Measurements from ENCODE around the gene PINLYP. TPM values are rescaled to one million over a fixed set of nuclear protein-coding genes. Genes with fewer than 3 reads are reported as not detected.
"Not testable (repeated sequence)": the region's sequence is repeated elsewhere in the genome, so short reads cannot be mapped to it uniquely, and the experiment has no call there.

The PINLYP gene
- total RNA-seq, 1 donor from 2014 or later, result 2.2 TPM

DNA sequence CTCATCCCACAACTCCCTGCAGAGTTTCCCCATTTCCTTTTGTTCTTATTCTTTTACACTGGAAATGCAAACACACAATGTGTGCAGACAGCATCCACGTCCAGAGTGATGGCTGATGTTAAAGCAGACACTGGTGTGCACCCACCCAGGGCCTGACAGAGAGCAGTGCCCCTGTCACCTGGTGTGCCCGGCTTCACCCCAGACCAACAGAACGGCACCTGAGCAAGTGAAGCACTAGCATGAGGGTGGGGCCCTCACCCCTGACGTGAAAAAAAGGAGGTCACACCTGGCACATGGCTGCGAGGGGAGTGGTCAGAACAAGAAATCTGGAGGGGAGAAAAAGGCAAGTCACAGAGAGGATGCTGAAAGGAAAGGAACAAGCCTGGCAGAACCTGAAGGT lies 30.3 kb upstream of the PINLYP start:
- Histone ChIP-seq H3K27me3 (no peaks in the 10 kb centered on the region), H3K4me1 (no peaks in the 10 kb centered on the region), H3K36me3 (peaks cover 53 to 60% of the 10 kb centered on the region in 2 donors), H3K4me3 (no peak overlapping the region), H3K27ac (no peak overlapping the region), H3K9me3 (no peaks in the 10 kb centered on the region)
- no peak for DNase-seq (ENCODE audit: low spot score in 2 of 2)
- TF ChIP-seq, protein P1, sequence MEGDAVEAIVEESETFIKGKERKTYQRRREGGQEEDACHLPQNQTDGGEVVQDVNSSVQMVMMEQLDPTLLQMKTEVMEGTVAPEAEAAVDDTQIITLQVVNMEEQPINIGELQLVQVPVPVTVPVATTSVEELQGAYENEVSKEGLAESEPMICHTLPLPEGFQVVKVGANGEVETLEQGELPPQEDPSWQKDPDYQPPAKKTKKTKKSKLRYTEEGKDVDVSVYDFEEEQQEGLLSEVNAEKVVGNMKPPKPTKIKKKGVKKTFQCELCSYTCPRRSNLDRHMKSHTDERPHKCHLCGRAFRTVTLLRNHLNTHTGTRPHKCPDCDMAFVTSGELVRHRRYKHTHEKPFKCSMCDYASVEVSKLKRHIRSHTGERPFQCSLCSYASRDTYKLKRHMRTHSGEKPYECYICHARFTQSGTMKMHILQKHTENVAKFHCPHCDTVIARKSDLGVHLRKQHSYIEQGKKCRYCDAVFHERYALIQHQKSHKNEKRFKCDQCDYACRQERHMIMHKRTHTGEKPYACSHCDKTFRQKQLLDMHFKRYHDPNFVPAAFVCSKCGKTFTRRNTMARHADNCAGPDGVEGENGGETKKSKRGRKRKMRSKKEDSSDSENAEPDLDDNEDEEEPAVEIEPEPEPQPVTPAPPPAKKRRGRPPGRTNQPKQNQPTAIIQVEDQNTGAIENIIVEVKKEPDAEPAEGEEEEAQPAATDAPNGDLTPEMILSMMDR (IDR thresholded peaks at IDR 0.05), result no peak
- intact Hi-C loops (cut with DNase I), result no loop called here

DNA sequence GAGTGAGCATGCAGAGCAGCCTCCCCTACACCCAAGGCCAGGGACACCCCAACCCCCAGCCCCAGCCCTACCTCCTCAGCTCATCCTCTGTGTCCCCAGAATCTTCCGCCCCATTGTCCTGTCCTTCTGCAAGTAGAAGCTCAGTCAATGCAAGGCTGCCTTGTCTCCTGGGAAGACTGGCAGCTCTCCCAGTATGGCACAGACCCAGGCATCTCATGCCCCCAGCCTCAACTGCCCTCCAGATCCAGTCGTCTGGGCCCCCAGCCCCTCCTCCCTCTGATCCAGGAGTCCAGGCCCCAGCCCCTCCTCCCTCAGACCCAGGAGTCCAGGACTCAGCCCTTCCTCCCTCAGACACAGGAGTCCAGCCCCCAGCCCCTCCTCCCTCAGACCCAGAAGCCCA lies 29.6 kb upstream of the PINLYP start:
- H3K9me3 ChIP-seq, result no peaks in the 10 kb centered on the region
- H3K4me3 ChIP-seq, result no peak overlapping the region
- no peaks in the 10 kb centered on the region for H3K27me3 ChIP-seq
- no peak for DNase-seq (ENCODE audit: low spot score in 2 of 2)
- TF ChIP-seq, protein P1 (IDR thresholded peaks at IDR 0.05), result no peak
- intact Hi-C loops (cut with DNase I), result no loop called here
- H3K36me3 ChIP-seq, result peaks cover 61 to 62% of the 10 kb centered on the region in 2 donors
- no peak overlapping the region for H3K27ac ChIP-seq
- no peaks in the 10 kb centered on the region for H3K4me1 ChIP-seq

DNA sequence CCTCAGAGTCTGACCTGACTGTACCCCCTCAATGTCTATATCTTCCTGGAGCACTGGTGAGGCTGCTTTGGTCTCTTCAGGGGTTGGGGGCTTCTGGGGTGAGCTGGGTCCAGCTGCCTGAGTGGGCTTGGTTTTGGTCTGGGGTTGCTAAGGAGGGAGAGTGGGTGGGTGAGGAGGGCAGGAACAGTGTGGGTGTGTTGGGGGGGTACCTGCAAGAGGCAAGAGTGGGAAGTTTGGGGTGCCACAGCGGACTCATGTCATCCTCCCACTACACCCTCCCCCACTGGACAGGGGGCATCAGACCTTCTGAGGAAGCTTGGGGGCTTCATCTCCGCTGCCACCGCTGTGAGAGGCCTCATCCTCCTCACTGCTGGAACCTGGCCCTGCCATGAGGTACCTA lies 29.0 kb upstream of the PINLYP start:
- no peak for DNase-seq (ENCODE audit: low spot score in 2 of 2)
- H3K36me3 ChIP-seq, result peaks cover 64 to 68% of the 10 kb centered on the region in 2 donors
- H3K4me3 ChIP-seq, result no peak overlapping the region

DNA sequence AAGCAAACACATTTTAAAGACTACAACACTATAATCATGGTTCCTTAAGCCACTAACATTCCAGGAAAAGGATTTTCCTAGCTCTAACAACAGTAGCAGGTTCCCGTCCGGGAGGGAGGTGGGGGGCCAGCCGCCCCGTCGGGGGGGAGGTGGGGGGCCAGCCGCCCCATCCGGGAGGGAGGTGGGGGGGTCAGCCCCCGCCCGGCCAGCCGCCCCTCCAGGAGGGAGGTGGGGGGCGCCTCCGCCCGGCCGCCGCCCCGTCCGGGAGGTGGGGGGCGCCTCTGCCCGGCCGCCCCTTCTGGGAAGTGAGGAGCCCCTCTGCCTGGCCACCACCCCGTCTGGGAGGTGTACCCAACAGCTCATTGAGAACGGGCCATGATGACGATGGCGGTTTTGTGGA lies 27.7 kb upstream of the PINLYP start:
- intact Hi-C loops (cut with DNase I); H3K9me3 ChIP-seq; DNase-seq (ENCODE audit: low spot score in 2 of 2); H3K27me3 ChIP-seq; H3K4me3 ChIP-seq; H3K27ac ChIP-seq; H3K4me1 ChIP-seq: not testable (repeated sequence)
- peaks cover 64 to 72% of the 10 kb centered on the region in 2 donors for H3K36me3 ChIP-seq

More for the DNA sequence above, 29.0 kb upstream of the PINLYP start:
- H3K27ac ChIP-seq, result no peak overlapping the region
- H3K4me1 ChIP-seq, result no peaks in the 10 kb centered on the region
- no peaks in the 10 kb centered on the region for H3K9me3 ChIP-seq
- intact Hi-C loops (cut with DNase I), result no loop called here
- no peaks in the 10 kb centered on the region for H3K27me3 ChIP-seq
- TF ChIP-seq, protein P1 (IDR thresholded peaks at IDR 0.05), result no peak

DNA sequence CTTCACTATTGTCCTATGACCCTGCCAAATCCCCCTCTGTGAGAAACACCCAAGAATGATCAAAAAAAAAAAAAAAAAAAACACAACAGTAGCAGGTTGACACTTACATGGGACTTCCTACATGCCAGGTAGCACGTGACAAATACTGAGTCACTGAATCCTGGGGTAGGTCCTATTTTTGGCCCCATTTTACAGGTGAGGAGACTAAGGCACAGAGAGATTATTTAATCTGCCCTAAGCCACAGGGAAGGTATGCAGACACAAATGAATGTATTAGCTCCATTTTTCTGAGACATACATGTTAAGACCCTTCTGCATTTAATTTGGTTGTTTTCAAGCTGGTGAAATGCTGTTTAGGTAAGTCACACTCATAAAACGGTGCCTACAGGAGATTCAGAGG lies 26.9 kb upstream of the PINLYP start:
- no peak overlapping the region for H3K27ac ChIP-seq
- no peaks in the 10 kb centered on the region for H3K9me3 ChIP-seq
- peaks cover 60 to 70% of the 10 kb centered on the region in 2 donors for H3K36me3 ChIP-seq
- no peaks in the 10 kb centered on the region for H3K4me1 ChIP-seq
- TF ChIP-seq, protein P1 (IDR thresholded peaks at IDR 0.05), result no peak
- no peaks in the 10 kb centered on the region for H3K27me3 ChIP-seq
- DNase-seq (ENCODE audit: low spot score in 2 of 2), result no peak
- intact Hi-C loops (cut with DNase I), result no loop called here
- no peak overlapping the region for H3K4me3 ChIP-seq

DNA sequence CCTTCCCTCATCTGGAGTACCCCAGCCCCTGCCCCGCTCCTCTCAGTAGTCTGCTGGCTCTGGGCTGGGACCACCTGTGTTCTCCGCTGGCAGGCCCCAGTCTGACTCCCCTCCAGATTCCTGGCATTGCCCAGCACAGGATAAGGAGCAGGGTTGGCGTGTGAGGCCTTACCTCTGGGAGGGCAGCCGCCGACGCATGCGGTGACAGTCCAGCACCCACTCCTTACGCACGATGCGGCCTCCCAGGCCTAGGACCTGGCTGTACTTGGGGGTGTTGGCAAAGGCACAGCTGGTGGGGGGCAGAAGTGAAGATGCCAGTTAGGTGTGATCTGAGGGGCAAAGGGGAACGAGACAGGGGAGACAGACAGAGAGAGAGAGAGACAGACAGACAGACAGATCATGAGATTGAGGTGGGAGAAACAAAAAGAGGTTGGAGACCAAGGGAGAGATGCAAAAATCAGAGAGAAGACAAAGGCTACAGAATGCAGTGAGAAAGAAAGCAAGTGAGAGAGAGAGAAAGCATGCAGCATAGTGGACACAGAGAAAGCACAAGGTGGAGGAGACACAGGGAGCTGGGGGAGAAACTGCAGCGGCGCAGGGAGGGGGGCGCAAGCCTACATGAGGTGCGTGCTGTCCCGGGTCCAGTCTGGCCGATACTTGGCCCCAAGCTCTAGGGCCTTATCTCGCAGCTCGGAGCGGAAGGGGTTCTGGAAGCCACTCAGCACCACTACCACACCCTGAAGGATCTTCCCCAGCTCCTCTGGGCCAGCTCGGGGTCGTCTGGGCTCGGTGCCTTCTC lies 24.0 kb upstream of the PINLYP start:
- Histone ChIP-seq H3K27ac (no peak overlapping the region), H3K27me3 (no peaks in the 10 kb centered on the region), H3K4me1 (no peaks in the 10 kb centered on the region), H3K9me3 (no peaks in the 10 kb centered on the region), H3K36me3 (peaks cover 44 to 69% of the 10 kb centered on the region in 2 donors), H3K4me3 (no peak overlapping the region)
- DNase-seq (ENCODE audit: low spot score in 2 of 2), result no peak
- intact Hi-C loops (cut with DNase I), result no loop called here
- TF ChIP-seq, protein P1 (IDR thresholded peaks at IDR 0.05), result no peak

Measured in ascending aorta (tissue), 2 donors.